ENCODE data around the gene VWA3A. TPM values are rescaled to one million over a fixed set of nuclear protein-coding genes. Genes with fewer than 3 reads are reported as not detected.

The VWA3A gene
- total and polyA plus RNA-seq, 2 experiments from 2014 or later = 0.16 to 0.24 TPM

GRCh38 chr16:22183901-22184614 is 91.7 kb downstream of the VWA3A start:
- H3K27ac ChIP-seq = no peak overlapping the region
- no peaks in the 10 kb centered on the region for H3K27me3 ChIP-seq
- no peaks in the 10 kb centered on the region for H3K36me3 ChIP-seq
- H3K4me3 ChIP-seq = no peak overlapping the region
- no peak for DNase-seq (ENCODE audit: low read depth in 1 of 2, low spot score in 1 of 2)
- H3K9me3 ChIP-seq (ENCODE audit: low read depth) = no peaks in the 10 kb centered on the region
- no peaks in the 10 kb centered on the region for H3K4me1 ChIP-seq (ENCODE audit: low read depth)
- peak; percentile 34 for TF ChIP-seq CTCF (IDR thresholded peaks at IDR 0.05; ENCODE audit: low read depth, low read length)

- no peak for TF ChIP-seq CTCF (IDR thresholded peaks at IDR 0.05; ENCODE audit: low read depth, low read length)
- Histone ChIP-seq H3K4me1 (ENCODE audit: low read depth) (no peaks in the 10 kb centered on the region), H3K36me3 (no peaks in the 10 kb centered on the region), H3K27me3 (no peaks in the 10 kb centered on the region), H3K9me3 (ENCODE audit: low read depth) (no peaks in the 10 kb centered on the region), H3K27ac (no peak overlapping the region), H3K4me3 (no peak overlapping the region)
- no peak for DNase-seq (ENCODE audit: low read depth in 1 of 2, low spot score in 1 of 2)
These were observed 92.3 kb downstream of the VWA3A start for GRCh38 chr16:22184615-22184968.

GRCh38 chr16:22186517-22186916 is 94.2 kb downstream of the VWA3A start:
- no peaks in the 10 kb centered on the region for H3K27me3 ChIP-seq
- no peak for DNase-seq (ENCODE audit: low read depth in 1 of 2, low spot score in 1 of 2)
- no peak overlapping the region for H3K4me3 ChIP-seq
- TF ChIP-seq CTCF (IDR thresholded peaks at IDR 0.05; ENCODE audit: low read depth, low read length) = peak; percentile 23
- H3K27ac ChIP-seq = no peak overlapping the region
- H3K9me3 ChIP-seq (ENCODE audit: low read depth) = no peaks in the 10 kb centered on the region
- peaks cover under 1% of the 10 kb centered on the region for H3K4me1 ChIP-seq (ENCODE audit: low read depth)
- H3K36me3 ChIP-seq = no peaks in the 10 kb centered on the region

- Histone ChIP-seq H3K4me1 (ENCODE audit: low read depth) (peaks cover 10% of the 10 kb centered on the region), H3K36me3 (no peaks in the 10 kb centered on the region), H3K9me3 (ENCODE audit: low read depth) (no peaks in the 10 kb centered on the region), H3K27me3 (no peaks in the 10 kb centered on the region), H3K27ac (no peak overlapping the region), H3K4me3 (no peak overlapping the region)
- no peak for TF ChIP-seq CTCF (IDR thresholded peaks at IDR 0.05; ENCODE audit: low read depth, low read length)
- DNase-seq (ENCODE audit: low read depth in 1 of 2, low spot score in 1 of 2) = no peak
These were observed 95.9 kb downstream of the VWA3A start for GRCh38 chr16:22188267-22188594.

GRCh38 chr16:22188595-22189442 is 96.5 kb downstream of the VWA3A start:
- H3K9me3 ChIP-seq (ENCODE audit: low read depth) = no peaks in the 10 kb centered on the region
- peak; percentile 88 for TF ChIP-seq CTCF (IDR thresholded peaks at IDR 0.05; ENCODE audit: low read depth, low read length)
- peaks cover 10% of the 10 kb centered on the region for H3K4me1 ChIP-seq (ENCODE audit: low read depth)
- no peaks in the 10 kb centered on the region for H3K36me3 ChIP-seq
- DNase-seq (ENCODE audit: low read depth in 1 of 2, low spot score in 1 of 2) = peak; percentile 84 to 97
- H3K4me3 ChIP-seq = no peak overlapping the region
- no peaks in the 10 kb centered on the region for H3K27me3 ChIP-seq
- no peak overlapping the region for H3K27ac ChIP-seq
